ENCODE measurements around the gene CROCC.
"Not testable (repeated sequence)": the region's sequence is repeated elsewhere in the genome, so short reads cannot be mapped to it uniquely, and the experiment has no call there.

Gene CROCC

GRCh38 chr1:16946646-16947045 is 24.9 kb downstream of the CROCC start:
- Histone ChIP-seq H3K4ac (ENCODE audit: low read depth, low read length) (no peak overlapping the region), H4K91ac (ENCODE audit: low read depth, low read length) (no peak overlapping the region), H3K9ac (ENCODE audit: low read length) (no peak overlapping the region), H3K14ac (ENCODE audit: low read length) (no peak overlapping the region), H3K27me3 (ENCODE audit: insufficient read depth, low read length) (no peaks in the 10 kb centered on the region), H3K18ac (ENCODE audit: low read length) (no peak overlapping the region), H2AK5ac (ENCODE audit: low read length) (no peak overlapping the region), H3K4me1 (ENCODE audit: control insufficient read depth in 1 of 2, insufficient read depth in 2 of 2, low read length in 2 of 2) (no peaks in the 10 kb centered on the region), H4K12ac (ENCODE audit: low read depth, low read length) (no peak overlapping the region), H2AFZ (ENCODE audit: insufficient read depth, low read length, poor library complexity) (no peak overlapping the region), H3K4me2 (ENCODE audit: low read length) (no peak overlapping the region), H4K8ac (ENCODE audit: low read depth, low read length) (no peak overlapping the region), H3K4me3 (ENCODE audit: low read depth, low read length) (no peak overlapping the region), H3K23ac (ENCODE audit: low read length) (no peak overlapping the region), H2BK5ac (ENCODE audit: low read depth, low read length, poor library complexity) (no peak overlapping the region), H2BK12ac (ENCODE audit: low read length) (no peak overlapping the region), H3K79me2 (ENCODE audit: control insufficient read depth, insufficient read depth, low read length, poor library complexity) (no peaks in the 10 kb centered on the region), H3K9me3 (ENCODE audit: insufficient read depth, low read depth, low read length) (no peaks in the 10 kb centered on the region), H3K27ac (ENCODE audit: low read depth, low read length) (no peak overlapping the region), H2BK120ac (ENCODE audit: insufficient read depth, low read length, poor library complexity) (no peak overlapping the region), H3K79me1 (ENCODE audit: low read length) (no peaks in the 10 kb centered on the region), H3K36me3 (ENCODE audit: control insufficient read depth in 1 of 2, insufficient read depth in 2 of 2, low read length in 2 of 2) (peaks cover 0 to 2% of the 10 kb centered on the region in 2 experiments)
- DNase-seq, result no peak
- no CpG with 5 or more reads among the region's 19 CpGs for WGBS (ENCODE audit: extremely low coverage, insufficient coverage, insufficient read length)

- no CpG with 5 or more reads among the region's 26 CpGs for WGBS (ENCODE audit: extremely low coverage, insufficient coverage, insufficient read length)
- H3K14ac ChIP-seq (ENCODE audit: low read length), result not testable (repeated sequence)
Observed at GRCh38 chr1:16948282-16948891, 26.7 kb downstream of the CROCC start.

GRCh38 chr1:16949026-16949425 is 27.3 kb downstream of the CROCC start:
- not testable (repeated sequence) for H3K23ac ChIP-seq (ENCODE audit: low read length); DNase-seq; H3K18ac ChIP-seq (ENCODE audit: low read length); H3K4me1 ChIP-seq (ENCODE audit: control insufficient read depth in 1 of 2, insufficient read depth in 2 of 2, low read length in 2 of 2); H3K4ac ChIP-seq (ENCODE audit: low read depth, low read length); H2BK5ac ChIP-seq (ENCODE audit: low read depth, low read length, poor library complexity); H3K79me2 ChIP-seq (ENCODE audit: control insufficient read depth, insufficient read depth, low read length, poor library complexity); H2AFZ ChIP-seq (ENCODE audit: insufficient read depth, low read length, poor library complexity); H2AK5ac ChIP-seq (ENCODE audit: low read length); H4K8ac ChIP-seq (ENCODE audit: low read depth, low read length); H4K12ac ChIP-seq (ENCODE audit: low read depth, low read length); H3K4me3 ChIP-seq (ENCODE audit: low read depth, low read length); H3K9me3 ChIP-seq (ENCODE audit: insufficient read depth, low read depth, low read length); H3K27ac ChIP-seq (ENCODE audit: low read depth, low read length); H4K91ac ChIP-seq (ENCODE audit: low read depth, low read length); H3K27me3 ChIP-seq (ENCODE audit: insufficient read depth, low read length); H3K9ac ChIP-seq (ENCODE audit: low read length); H3K79me1 ChIP-seq (ENCODE audit: low read length); H3K14ac ChIP-seq (ENCODE audit: low read length); H2BK120ac ChIP-seq (ENCODE audit: insufficient read depth, low read length, poor library complexity); H3K4me2 ChIP-seq (ENCODE audit: low read length); H2BK12ac ChIP-seq (ENCODE audit: low read length); H3K36me3 ChIP-seq (ENCODE audit: control insufficient read depth in 1 of 2, insufficient read depth in 2 of 2, low read length in 2 of 2)
- no CpG with 5 or more reads among the region's 7 CpGs for whole genome bisulfite sequencing (ENCODE audit: extremely low coverage, insufficient coverage, insufficient read length)

More at GRCh38 chr1:16948282-16948891, 26.7 kb downstream of the CROCC start:
- not testable (repeated sequence) for H2BK12ac ChIP-seq (ENCODE audit: low read length); H3K27ac ChIP-seq (ENCODE audit: low read depth, low read length); H4K8ac ChIP-seq (ENCODE audit: low read depth, low read length); H3K79me2 ChIP-seq (ENCODE audit: control insufficient read depth, insufficient read depth, low read length, poor library complexity); H3K9me3 ChIP-seq (ENCODE audit: insufficient read depth, low read depth, low read length); H3K27me3 ChIP-seq (ENCODE audit: insufficient read depth, low read length); H3K79me1 ChIP-seq (ENCODE audit: low read length); H3K23ac ChIP-seq (ENCODE audit: low read length); H3K4me2 ChIP-seq (ENCODE audit: low read length); H3K4me1 ChIP-seq (ENCODE audit: control insufficient read depth in 1 of 2, insufficient read depth in 2 of 2, low read length in 2 of 2); H2AK5ac ChIP-seq (ENCODE audit: low read length); H3K4ac ChIP-seq (ENCODE audit: low read depth, low read length); H3K4me3 ChIP-seq (ENCODE audit: low read depth, low read length); H2AFZ ChIP-seq (ENCODE audit: insufficient read depth, low read length, poor library complexity); H3K9ac ChIP-seq (ENCODE audit: low read length); H2BK5ac ChIP-seq (ENCODE audit: low read depth, low read length, poor library complexity); H3K36me3 ChIP-seq (ENCODE audit: control insufficient read depth in 1 of 2, insufficient read depth in 2 of 2, low read length in 2 of 2); H2BK120ac ChIP-seq (ENCODE audit: insufficient read depth, low read length, poor library complexity); H4K91ac ChIP-seq (ENCODE audit: low read depth, low read length); H3K18ac ChIP-seq (ENCODE audit: low read length)
- DNase-seq, result peak; percentile 86 to 98
- H4K12ac ChIP-seq (ENCODE audit: low read depth, low read length), result peak overlapping the region; percentile 2

GRCh38 chr1:16952376-16952775 is 30.6 kb downstream of the CROCC start:
- not testable (repeated sequence) for H3K9ac ChIP-seq (ENCODE audit: low read length); H3K4me1 ChIP-seq (ENCODE audit: control insufficient read depth in 1 of 2, insufficient read depth in 2 of 2, low read length in 2 of 2); H2AK5ac ChIP-seq (ENCODE audit: low read length); H4K91ac ChIP-seq (ENCODE audit: low read depth, low read length); H2BK5ac ChIP-seq (ENCODE audit: low read depth, low read length, poor library complexity); H3K9me3 ChIP-seq (ENCODE audit: insufficient read depth, low read depth, low read length); H3K14ac ChIP-seq (ENCODE audit: low read length); H3K36me3 ChIP-seq (ENCODE audit: control insufficient read depth in 1 of 2, insufficient read depth in 2 of 2, low read length in 2 of 2); H4K8ac ChIP-seq (ENCODE audit: low read depth, low read length); H3K4me3 ChIP-seq (ENCODE audit: low read depth, low read length); H2AFZ ChIP-seq (ENCODE audit: insufficient read depth, low read length, poor library complexity); H3K27me3 ChIP-seq (ENCODE audit: insufficient read depth, low read length); H3K79me1 ChIP-seq (ENCODE audit: low read length); H3K18ac ChIP-seq (ENCODE audit: low read length); H4K12ac ChIP-seq (ENCODE audit: low read depth, low read length); H3K4me2 ChIP-seq (ENCODE audit: low read length); H3K27ac ChIP-seq (ENCODE audit: low read depth, low read length); H2BK120ac ChIP-seq (ENCODE audit: insufficient read depth, low read length, poor library complexity); H3K79me2 ChIP-seq (ENCODE audit: control insufficient read depth, insufficient read depth, low read length, poor library complexity); H3K4ac ChIP-seq (ENCODE audit: low read depth, low read length); H2BK12ac ChIP-seq (ENCODE audit: low read length); H3K23ac ChIP-seq (ENCODE audit: low read length)
- DNase-seq, result peak; percentile 63 to 66
- WGBS (ENCODE audit: extremely low coverage, insufficient coverage, insufficient read length), result no CpG with 5 or more reads among the region's 4 CpGs

Data from trophoblast cell (in vitro differentiated cells and primary cell).